Suppressor macrophage (primary cell): ENCODE data around the gene MAST3.

Experiments used
- DNase-seq, 4 experiments: peaks; one replicate each; pipeline ENCODE4 v3.0.0-alpha.2; 2020 to 2022

The MAST3 gene

DNA sequence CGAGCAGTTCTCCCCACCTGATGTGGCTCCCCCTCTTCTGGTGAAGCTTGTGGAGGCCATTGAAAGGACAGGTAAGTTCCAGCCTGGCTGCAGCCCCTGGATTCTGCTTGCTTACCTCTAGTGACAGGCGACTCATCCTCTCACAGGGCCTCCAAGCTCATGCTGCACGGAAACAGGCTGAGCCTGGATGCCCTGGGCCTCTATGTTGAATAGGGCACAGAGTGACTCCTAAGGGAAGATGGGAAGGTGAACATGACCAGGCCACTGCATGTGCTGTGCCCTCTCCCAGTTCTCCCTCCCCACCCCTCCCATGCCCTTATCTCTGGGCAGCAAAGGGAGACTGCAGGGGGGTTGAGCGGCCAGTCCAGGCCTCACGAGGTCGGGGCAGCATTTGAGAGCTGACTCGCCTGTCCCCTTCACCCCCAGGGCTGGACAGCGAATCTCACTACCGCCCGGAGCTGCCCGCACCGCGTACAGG is 63.0 kb downstream of the MAST3 start:
- DNase-seq: no peak

DNA sequence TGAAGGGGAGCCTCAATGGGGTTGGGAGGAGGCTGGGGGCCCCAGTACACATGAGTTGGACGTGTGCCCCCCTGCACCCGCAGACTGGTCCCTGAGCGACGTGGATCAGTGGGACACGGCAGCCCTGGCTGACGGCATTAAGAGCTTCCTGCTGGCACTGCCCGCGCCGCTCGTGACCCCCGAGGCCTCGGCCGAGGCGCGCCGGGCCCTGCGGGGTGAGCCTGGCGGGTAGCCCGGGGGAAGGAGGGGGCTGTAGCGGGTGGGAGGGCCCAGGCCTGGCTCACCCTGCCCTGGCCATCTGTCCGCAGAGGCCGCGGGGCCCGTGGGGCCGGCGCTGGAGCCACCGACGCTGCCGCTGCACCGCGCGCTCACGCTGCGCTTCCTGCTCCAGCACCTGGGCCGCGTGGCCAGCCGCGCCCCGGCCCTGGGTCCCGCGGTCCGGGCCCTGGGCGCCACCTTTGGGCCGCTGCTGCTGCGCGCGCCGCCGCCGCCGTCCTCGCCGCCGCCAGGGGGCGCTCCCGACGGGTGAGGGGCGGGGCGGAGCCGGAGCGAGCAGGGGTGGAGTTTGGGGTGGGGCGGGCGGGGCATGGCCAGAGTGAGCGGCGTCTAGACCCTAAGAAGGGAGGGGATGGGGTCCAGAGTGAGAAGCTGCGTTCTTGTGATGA is 63.5 kb downstream of the MAST3 start:
- peak; percentile 79 to 94 (median 90) for DNase-seq

- no peak for DNase-seq
Observed at GRCh38 chr19:18161636-18162002, 64.0 kb downstream of the MAST3 start.

DNA sequence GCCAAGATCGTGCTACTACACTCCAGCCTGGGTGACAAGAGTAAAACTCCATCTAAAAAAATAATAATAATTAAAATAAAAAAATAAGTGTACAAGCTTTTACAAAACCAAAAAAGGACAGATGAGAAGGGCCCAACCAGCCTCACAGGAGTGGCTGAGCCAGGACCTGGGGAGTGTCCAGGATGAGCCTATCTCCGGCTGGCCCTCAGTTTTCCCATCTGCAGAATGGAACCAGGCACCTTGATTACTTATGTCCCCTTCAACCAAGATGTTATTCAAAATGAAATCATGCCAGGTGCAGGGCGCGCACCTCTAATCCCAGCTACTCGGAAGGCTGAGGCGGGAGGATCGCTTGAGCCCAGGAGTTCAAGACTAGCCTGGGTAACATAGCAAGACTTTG is 66.5 kb downstream of the MAST3 start:
- DNase-seq: no peak

DNA sequence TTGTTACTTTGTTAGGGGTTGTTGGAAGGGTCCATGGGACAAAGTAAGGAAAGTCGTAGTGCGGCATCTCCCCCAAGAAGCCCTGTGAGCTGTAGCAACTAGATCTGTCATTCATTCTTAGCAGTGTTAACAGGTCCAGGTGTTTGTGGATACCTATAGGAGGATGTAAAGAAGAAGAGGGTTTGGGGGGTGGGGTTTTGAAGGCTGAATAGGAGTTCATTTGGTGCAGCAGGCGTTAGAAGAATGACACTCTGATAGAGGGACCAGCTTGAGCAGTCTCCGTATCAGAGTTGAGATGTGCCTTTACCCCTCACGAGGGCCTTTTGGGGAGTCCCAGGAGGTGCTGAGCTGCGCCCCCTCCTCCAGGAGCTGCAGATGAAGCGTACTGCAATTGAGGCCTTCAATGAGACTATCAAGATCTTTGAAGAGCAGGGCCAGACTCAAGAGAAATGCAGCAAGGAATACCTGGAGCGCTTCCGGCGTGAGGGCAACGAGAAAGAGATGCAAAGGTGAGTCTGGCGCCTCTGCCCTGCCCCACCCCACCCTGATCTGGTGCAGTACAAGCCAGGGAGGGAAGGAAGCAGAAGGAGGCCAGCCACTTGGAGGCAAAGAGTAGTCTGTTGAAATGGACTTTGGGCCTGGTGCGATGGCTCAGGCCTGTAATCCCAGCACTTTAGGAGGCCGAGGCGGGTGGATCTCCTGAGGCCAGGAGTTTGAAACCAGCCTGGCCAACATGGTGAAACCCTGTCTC is 68.4 kb downstream of the MAST3 start:
- no peak for DNase-seq

DNA sequence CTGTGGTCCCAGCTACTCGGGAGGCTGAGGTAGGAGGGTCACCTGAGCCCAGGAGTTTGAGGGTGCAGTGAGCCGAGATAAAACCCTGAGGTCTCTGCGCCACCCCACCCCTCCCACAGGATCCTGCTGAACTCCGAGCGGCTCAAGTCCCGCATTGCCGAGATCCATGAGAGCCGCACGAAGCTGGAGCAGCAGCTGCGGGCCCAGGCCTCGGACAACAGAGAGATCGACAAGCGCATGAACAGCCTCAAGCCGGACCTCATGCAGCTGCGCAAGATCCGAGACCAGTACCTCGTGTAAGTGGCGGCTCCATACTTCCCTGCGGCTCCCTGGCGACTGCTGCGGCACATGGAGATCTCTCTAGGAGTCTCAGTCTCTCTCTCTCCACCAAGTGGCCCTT is 69.4 kb downstream of the MAST3 start:
- DNase-seq: no peak

DNA sequence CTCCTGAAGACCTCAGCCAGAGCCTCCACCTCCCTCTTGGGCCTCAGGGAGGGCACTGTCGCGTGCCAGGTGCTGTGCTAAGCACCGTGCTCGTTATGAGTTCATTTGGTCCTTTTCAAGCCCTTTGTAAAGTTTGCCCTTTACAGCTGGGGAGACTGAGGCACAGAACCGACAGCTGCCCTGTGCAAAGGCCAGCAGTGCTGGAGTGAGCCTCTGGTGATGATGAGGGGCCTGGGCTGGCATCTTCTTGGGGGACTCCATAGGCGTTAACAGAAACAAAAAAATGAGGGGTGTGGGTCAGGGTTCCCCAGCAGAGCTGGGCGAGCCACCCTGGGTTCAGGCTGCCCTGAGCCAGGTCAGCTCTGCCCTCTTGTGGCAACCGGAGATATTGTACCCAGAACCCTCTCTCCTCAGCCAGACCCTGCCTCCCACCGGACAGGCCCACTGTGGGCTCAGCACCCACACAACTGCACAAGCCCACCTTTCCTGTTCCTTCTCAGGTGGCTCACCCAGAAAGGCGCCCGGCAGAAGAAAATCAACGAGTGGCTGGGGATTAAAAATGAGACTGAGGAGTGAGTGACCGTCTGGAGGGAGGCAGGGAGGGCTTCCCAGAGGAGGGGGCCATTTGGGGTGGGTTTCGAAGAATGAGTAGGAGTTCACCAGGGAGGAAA is 70.5 kb downstream of the MAST3 start:
- peak; percentile 67 to 82 (median 76) for DNase-seq

GRCh38 chr19:18168673-18169381 is 71.2 kb downstream of the MAST3 start:
- peak in 1 of 4 experiments; percentile 19 for DNase-seq

- peak; percentile 94 to 98 (median 96) for DNase-seq
Observed at GRCh38 chr19:18170714-18171255, 73.2 kb downstream of the MAST3 start.

DNA sequence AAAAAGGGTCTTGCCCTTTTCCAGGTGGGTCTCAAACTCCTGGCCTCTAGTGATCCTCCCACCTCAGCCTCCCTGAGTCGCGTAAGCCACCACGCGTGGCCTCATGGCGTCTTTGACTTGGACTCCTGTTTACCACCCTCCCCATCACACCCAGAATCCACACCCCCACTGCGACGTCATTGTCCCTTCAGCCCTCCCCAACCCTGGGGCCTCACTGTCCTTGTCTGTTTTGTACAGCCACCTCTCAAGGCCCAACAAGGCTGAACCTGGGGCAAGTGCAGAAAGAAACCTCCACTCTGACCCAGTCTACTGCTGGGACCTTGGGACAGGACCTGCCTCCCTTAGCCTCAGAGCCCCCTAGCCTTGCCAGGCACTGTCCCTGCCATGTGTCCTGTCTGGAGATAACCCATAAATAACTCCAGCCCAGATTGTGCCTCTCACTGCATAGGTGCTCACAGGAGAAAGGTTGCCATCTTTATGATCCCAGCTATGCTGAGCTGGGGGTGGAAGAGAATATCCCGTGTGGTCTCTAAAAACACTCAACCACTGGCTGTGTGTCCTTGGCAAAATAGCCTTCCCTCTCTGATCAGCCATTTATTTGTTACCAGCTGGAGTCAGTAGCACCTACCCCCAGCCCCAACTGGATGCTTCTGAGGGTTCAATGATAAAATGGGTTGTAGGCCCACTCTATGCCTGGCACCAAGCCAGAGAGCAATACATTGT is 74.2 kb downstream of the MAST3 start:
- DNase-seq: peak in 3 of 4 experiments; percentile 56 to 68 (median 60)

GRCh38 chr19:18172331-18173053 is 74.9 kb downstream of the MAST3 start:
- DNase-seq: no peak

GRCh38 chr19:18173054-18173571 is 75.5 kb downstream of the MAST3 start:
- DNase-seq: peak; percentile 96 to 99 (median 98)

GRCh38 chr19:18173572-18174288 is 76.2 kb downstream of the MAST3 start, which contains the start of gene IFI30:
Gene IFI30, plus strand, starts transcription at chr19:18173813. Its CDS starts 29 bp downstream, at chr19:18173842.
- peak; percentile 95 to 97 (median 96) for DNase-seq

DNA sequence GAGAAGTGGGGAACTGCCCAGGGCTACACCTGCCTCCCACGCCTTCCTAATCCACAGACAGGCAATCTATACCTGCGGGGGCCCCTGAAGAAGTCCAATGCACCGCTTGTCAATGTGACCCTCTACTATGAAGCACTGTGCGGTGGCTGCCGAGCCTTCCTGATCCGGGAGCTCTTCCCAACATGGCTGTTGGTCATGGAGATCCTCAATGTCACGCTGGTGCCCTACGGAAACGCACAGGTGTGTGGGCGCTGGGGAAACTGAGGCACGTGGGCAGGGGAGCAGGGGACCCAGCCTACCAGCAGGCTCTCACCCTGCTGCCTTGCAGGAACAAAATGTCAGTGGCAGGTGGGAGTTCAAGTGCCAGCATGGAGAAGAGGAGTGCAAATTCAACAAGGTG is 77.4 kb downstream of the MAST3 start:
- no peak for DNase-seq

DNA sequence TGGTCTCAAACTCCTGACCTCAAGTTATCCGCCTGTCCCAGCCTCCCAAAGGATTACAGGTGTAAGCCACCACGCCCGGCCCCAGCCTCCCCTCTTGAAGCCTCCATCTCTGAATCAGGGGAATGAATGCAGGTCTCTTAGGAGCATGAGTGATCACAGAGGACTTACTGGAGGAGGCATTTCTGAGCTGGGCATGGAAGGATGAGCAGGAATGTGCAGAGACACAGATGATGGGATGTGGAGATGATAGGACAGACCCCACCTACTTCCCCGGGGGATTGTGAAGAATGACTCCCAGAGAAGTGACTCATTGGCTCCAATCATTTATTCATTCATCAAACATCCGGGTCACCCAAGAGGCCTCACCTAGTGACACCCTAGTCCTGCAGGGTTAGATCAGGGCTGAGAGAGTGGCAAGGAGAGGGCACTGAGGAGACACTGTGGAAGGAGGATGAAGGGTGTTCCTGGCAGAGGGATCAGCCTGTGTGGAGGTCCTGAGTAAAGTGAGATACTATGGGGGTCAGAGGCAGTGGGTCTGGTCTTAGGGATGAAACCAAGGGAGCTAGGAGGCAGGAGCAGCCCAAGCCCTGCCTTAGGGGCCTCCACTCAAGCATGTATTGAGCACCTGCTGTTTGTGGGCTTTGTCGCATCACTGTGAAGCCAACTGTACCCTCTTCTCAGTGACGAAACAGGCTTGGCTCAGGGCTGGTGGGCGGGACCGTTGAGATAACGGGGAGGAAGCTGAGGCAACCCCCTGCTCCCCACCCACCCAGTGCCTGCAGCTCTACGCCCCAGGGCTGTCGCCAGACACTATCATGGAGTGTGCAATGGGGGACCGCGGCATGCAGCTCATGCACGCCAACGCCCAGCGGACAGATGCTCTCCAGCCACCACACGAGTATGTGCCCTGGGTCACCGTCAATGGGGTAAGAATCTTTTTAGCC is 79.1 kb downstream of the MAST3 start:
- DNase-seq: peak in 3 of 4 experiments; percentile 61 to 70 (median 69)

DNA sequence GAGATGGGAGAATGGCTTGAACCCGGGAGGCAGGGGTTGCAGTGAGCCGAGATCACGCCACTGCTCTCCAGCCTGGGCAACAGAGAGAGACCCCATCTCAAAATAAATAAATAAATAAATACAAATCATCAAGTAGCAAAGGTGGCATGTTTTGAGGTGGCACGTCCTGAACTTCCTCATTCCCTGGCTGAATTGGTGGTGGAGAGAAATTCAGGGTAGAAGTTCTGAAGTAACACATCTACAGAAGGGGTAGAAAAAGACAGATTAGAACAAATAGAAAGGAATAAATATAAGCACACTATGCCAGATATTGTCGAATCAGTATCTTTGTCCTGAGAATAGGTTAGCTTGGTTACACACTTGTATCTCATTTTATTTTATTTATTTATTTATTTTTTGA is 82.4 kb downstream of the MAST3 start:
- peak in 2 of 4 experiments; percentile 52 for DNase-seq

DNA sequence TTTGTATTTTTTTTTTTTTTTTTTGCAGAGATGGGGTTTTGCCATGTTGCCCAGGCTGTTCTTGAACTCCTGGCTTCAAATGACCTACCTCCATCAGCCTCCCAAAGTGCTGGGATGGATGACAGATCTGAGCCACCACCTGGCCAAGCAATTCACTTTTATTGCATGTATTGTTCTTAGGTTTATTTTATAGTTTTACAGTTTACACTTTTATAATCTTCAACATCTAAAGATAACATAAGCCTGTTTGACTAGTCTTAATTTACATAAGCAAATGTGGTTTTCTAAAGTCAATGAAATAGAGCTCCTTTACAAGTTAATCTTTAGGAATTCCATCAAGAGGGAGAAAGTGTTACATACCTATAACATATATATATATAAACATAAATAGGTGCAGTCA is 86.0 kb downstream of the MAST3 start:
- no peak for DNase-seq

- no peak for DNase-seq
Observed at GRCh38 chr19:18185538-18185937, 88.0 kb downstream of the MAST3 start.

- no peak for DNase-seq
Observed at GRCh38 chr19:18190278-18190677, 92.7 kb downstream of the MAST3 start.
